Measurements from ENCODE around the gene DNAJC17. TPM values are rescaled to one million over a fixed set of nuclear protein-coding genes. Genes with fewer than 3 reads are reported as not detected.

The DNAJC17 gene
- polyA plus RNA-seq, 3 donors, result 15.7 to 31.6 (median 21.5) TPM

GRCh38 chr15:40844696-40845030 is 37.4 kb upstream of the DNAJC17 start:
- DNase-seq, result peak; percentile 36 to 41 (median 39)
- Histone ChIP-seq H3K4me2 (replicated peaks; ENCODE audit: extremely low read depth, low read length, poor library complexity, severe bottlenecking) (peak overlapping the region; percentile 99), H3K79me2 (ENCODE audit: insufficient read depth, low read length) (peaks cover 8% of the 10 kb centered on the region), H3K9ac (ENCODE audit: insufficient read depth, low read length, poor library complexity, severe bottlenecking) (peak overlapping the region; percentile 52), H2AFZ (ENCODE audit: insufficient read depth, low read depth, low read length, poor library complexity, severe bottlenecking) (peak overlapping the region; percentile 94), H3K9me3 (replicated peaks in 1 of 2; ENCODE audit: control insufficient read depth in 1 of 2, insufficient read depth in 1 of 2, low read length in 2 of 2) (peaks cover 0 to 2% of the 10 kb centered on the region in 2 donors), H3K27me3 (ENCODE audit: control insufficient read depth in 2 of 2, insufficient read depth in 2 of 2, low read length in 2 of 2) (peaks cover 6 to 17% of the 10 kb centered on the region in 2 donors), H3K4me3 (replicated peaks in 1 of 3; ENCODE audit: low read depth in 2 of 3, low read length in 3 of 3) (peak overlapping the region; percentile 53 to 94 (median 77)), H3K4me1 (ENCODE audit: control insufficient read depth in 1 of 2, insufficient read depth in 2 of 2, low read length in 2 of 2) (peaks cover 40 to 51% of the 10 kb centered on the region in 2 donors), H3K36me3 (replicated peaks in 1 of 2; ENCODE audit: control insufficient read depth in 1 of 2, insufficient read depth in 2 of 2, low read length in 2 of 2) (no peaks in the 10 kb centered on the region), H3K27ac (ENCODE audit: low read depth in 1 of 2, low read length in 2 of 2) (peak overlapping the region in 1 of 2 donors; percentile 6), H4K20me1 (ENCODE audit: insufficient read depth, low read length) (no peaks in the 10 kb centered on the region)
- TF ChIP-seq, protein P1, sequence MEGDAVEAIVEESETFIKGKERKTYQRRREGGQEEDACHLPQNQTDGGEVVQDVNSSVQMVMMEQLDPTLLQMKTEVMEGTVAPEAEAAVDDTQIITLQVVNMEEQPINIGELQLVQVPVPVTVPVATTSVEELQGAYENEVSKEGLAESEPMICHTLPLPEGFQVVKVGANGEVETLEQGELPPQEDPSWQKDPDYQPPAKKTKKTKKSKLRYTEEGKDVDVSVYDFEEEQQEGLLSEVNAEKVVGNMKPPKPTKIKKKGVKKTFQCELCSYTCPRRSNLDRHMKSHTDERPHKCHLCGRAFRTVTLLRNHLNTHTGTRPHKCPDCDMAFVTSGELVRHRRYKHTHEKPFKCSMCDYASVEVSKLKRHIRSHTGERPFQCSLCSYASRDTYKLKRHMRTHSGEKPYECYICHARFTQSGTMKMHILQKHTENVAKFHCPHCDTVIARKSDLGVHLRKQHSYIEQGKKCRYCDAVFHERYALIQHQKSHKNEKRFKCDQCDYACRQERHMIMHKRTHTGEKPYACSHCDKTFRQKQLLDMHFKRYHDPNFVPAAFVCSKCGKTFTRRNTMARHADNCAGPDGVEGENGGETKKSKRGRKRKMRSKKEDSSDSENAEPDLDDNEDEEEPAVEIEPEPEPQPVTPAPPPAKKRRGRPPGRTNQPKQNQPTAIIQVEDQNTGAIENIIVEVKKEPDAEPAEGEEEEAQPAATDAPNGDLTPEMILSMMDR (IDR thresholded peaks at IDR 0.05), result no peak
- Mint-ChIP-seq H3K4me3 (peak overlapping the region; percentile 97 to 99), H3K9me3 (peaks cover 0 to 6% (median 2%) of the 10 kb centered on the region in 7 donors), H3K27me3 (ENCODE audit: low read depth in 3 of 3) (peaks cover 12 to 37% (median 18%) of the 10 kb centered on the region in 3 donors), H3K4me1 (peaks cover 40% of the 10 kb centered on the region), H3K36me3 (peaks cover 3 to 12% of the 10 kb centered on the region in 2 donors), H3K27ac (peak overlapping the region in 5 of 7 donors; percentile 48 to 89 (median 78))
- 0% methylated on average over 26 of the region's 28 CpGs for WGBS (ENCODE audit: insufficient coverage)
- intact Hi-C loops (cut with micrococcal nuclease), result no loop called here

DNA sequence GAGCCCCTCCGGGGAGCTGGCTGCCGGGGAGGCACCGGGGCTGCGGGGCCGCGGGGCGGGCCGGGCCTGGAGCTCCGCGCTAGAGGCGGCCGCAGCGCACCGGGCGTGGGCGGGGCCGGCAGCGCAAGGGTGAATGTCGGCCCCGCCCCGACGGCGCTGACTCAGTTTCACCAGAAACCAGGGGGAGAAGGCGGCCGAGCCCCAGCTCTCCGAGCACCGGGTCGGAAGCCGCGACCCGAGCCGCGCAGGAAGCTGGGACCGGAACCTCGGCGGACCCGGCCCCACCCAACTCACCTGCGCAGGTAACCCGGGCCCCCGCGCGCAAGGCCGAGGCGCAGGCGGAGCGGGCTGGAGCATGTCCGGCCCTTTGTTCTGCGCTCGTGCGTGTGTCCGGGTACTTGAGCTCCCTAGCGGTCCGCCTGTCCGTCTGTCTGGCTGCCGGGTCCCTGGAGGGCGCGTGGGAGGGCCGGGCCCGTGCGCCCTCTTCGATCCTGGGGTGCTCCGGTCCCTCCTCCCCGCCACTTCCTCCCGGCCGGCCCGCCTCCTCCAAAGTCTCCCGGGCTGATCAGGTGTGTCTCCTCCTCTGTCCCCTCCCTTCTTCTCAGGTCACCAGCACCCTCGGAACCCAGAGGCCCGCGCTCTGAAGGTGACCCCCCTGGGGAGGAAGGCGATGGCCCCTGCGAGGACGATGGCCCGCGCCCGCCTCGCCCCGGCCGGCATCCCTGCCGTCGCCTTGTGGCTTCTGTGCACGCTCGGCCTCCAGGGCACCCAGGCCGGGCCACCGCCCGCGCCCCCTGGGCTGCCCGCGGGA is 36.8 kb upstream of the DNAJC17 start, which contains the start of gene SPINT1:
SPINT1 (plus strand) TSS at position 164 of the 811 bp plus-strand sequence; CDS start at position 671, 507 bp downstream.
- peak within 1 kb of the TSS; percentile 97 to 99 for H3K4me3 Mint-ChIP-seq
- Histone ChIP-seq H2AFZ (ENCODE audit: insufficient read depth, low read depth, low read length, poor library complexity, severe bottlenecking) (peak within 1 kb of the TSS; percentile 94), H3K4me1 (ENCODE audit: control insufficient read depth in 1 of 2, insufficient read depth in 2 of 2, low read length in 2 of 2) (peaks cover 40 to 51% of the 10 kb centered on the region in 2 donors), H3K4me3 (replicated peaks in 1 of 3; ENCODE audit: low read depth in 2 of 3, low read length in 3 of 3) (peak within 1 kb of the TSS; percentile 53 to 94 (median 77)), H3K27me3 (ENCODE audit: control insufficient read depth in 2 of 2, insufficient read depth in 2 of 2, low read length in 2 of 2) (peaks cover 6 to 17% of the 10 kb centered on the region in 2 donors), H3K9me3 (replicated peaks in 1 of 2; ENCODE audit: control insufficient read depth in 1 of 2, insufficient read depth in 1 of 2, low read length in 2 of 2) (peaks cover 0 to 2% of the 10 kb centered on the region in 2 donors), H4K20me1 (ENCODE audit: insufficient read depth, low read length) (no peaks in the 10 kb centered on the region), H3K36me3 (replicated peaks in 1 of 2; ENCODE audit: control insufficient read depth in 1 of 2, insufficient read depth in 2 of 2, low read length in 2 of 2) (no peaks in the 10 kb centered on the region), H3K4me2 (replicated peaks; ENCODE audit: extremely low read depth, low read length, poor library complexity, severe bottlenecking) (peak within 1 kb of the TSS; percentile 99), H3K27ac (ENCODE audit: low read depth in 1 of 2, low read length in 2 of 2) (peak within 1 kb of the TSS in 1 of 2 donors; percentile 6), H3K79me2 (ENCODE audit: insufficient read depth, low read length) (peaks cover 8% of the 10 kb centered on the region), H3K9ac (ENCODE audit: insufficient read depth, low read length, poor library complexity, severe bottlenecking) (peak within 1 kb of the TSS; percentile 52)
- H3K4me1 Mint-ChIP-seq, result peaks cover 40% of the 10 kb centered on the region
- peaks cover 3 to 7% of the 10 kb centered on the region in 2 donors for H3K36me3 Mint-ChIP-seq
- under 1% methylated on average over 89 of the region's 89 CpGs for WGBS (ENCODE audit: insufficient coverage)
- DNase-seq, result peak in 2 of 3 donors; percentile 18 to 38
- peaks cover 0 to 6% (median 2%) of the 10 kb centered on the region in 7 donors for H3K9me3 Mint-ChIP-seq
- intact Hi-C loops (cut with micrococcal nuclease), result no loop called here
- peaks cover 12 to 37% (median 18%) of the 10 kb centered on the region in 3 donors for H3K27me3 Mint-ChIP-seq (ENCODE audit: low read depth in 3 of 3)
- H3K27ac Mint-ChIP-seq, result peak within 1 kb of the TSS in 5 of 7 donors; percentile 48 to 89 (median 78)
- TF ChIP-seq, protein P1 (IDR thresholded peaks at IDR 0.05), result no peak

Measured in CD14-positive monocyte (primary cell).